Measurements from ENCODE around the gene MYADML2.

- TF ChIP-seq REST (IDR thresholded peaks at IDR 0.05; ENCODE audit: insufficient read depth in 1 of 2, low read depth in 2 of 2, low read length in 2 of 2) = no peak
- no peak for TF ChIP-seq TAF1 (IDR thresholded peaks at IDR 0.05; ENCODE audit: borderline replicate concordance, insufficient read depth, low read length)
- no peak for TF ChIP-seq POLR2AphosphoS5 (IDR thresholded peaks at IDR 0.05; ENCODE audit: low read depth, low read length)
- TF ChIP-seq SIN3A (IDR thresholded peaks at IDR 0.05; ENCODE audit: borderline replicate concordance, insufficient read depth, low read length) = no peak
- no peak for TF ChIP-seq FOXP2 (optimal IDR thresholded peaks at IDR 0.05; ENCODE audit: borderline replicate concordance, extremely low read depth, extremely low read length, insufficient read depth)
Measured at GRCh38 chr17:81929253-81930141, 17.5 kb downstream of the MYADML2 start.

Measured in PFSK-1 (cell line).